HG02759 (cell line): ENCODE measurements around the gene FOXM1.
"Not testable (repeated sequence)": the region's sequence is repeated elsewhere in the genome, so short reads cannot be mapped to it uniquely, and the experiment has no call there.

Experiments
- ATAC-seq: cut with Tn5 transposase; IDR thresholded peaks from one replicate; pipeline ENCODE4 v1.9.1; 2021; ENCODE audit warnings: mild to moderate bottlenecking, moderate library complexity; ENCODE audit not compliant: unreplicated experiment

FOXM1 gene

DNA sequence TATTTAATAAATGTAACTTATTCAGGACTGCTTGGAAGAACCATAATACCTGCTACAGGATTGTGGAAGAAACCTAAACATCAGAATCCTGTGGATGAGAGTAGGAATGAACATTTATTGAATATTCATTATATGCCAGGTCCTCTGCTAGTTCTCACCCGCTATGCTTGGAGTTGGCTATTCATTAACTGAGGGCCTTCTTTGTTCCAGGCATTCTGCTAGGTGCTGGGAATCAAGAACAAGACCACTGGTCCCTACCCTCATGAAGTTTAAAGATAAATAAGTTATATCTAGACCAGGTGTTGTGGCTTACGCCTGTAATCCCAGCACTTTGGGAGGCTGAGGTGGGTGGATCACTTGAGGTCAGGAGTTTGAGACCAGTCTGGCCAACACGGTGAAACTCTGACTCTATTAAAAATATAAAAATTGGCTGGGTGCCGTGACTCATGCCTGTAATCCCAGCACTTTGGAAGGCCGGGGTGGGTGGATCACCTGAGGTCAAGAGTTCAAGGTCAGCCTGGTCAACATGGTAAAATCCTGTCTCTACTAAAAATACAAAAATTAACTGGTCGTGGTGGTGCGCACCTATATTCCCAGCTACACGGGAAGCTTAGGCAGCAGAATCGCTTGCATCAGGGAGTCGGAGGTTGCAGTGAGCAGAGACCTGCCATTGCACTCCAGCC lies 9.9 kb upstream of the FOXM1 start:
- no peak for ATAC-seq

DNA sequence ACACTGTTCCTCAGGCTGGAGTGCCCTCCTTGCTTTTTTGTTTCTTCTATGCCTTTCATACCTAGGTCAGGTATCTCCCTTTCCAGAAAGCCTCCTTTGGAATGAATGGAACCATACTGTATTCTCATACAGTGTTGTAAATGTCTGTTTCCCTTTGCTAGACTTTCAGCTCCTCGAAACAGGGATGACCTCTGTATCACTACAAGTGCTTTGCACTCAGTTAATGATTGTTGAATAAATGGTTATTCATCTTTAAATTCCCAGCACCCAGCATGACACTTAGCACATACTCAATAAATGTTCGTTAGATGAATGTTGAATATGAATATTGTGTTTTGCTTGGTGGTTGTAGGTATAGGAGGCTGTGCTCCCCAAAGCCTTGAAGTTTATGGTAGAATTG lies 7.8 kb upstream of the FOXM1 start:
- ATAC-seq, result no peak

DNA sequence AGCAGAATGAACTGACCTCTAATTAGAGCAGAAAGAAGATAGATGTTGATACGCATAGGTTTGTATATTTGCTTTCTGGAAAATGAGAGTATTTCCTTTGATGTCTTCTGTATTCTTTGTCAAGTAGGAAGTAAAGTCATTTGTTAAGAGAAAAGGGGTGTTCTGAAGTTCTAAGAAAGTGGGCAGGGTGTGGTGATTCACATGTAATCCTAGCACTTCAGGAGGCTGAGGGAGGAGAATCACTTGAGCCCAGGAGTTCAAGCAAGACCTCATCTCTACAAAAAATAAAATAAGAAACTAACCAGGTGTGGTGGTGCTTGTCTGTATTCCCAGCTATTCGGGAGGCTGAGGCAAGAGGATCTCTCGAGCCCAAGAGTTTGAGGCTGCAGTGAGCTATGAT lies 2.9 kb upstream of the FOXM1 start:
- no peak for ATAC-seq

DNA sequence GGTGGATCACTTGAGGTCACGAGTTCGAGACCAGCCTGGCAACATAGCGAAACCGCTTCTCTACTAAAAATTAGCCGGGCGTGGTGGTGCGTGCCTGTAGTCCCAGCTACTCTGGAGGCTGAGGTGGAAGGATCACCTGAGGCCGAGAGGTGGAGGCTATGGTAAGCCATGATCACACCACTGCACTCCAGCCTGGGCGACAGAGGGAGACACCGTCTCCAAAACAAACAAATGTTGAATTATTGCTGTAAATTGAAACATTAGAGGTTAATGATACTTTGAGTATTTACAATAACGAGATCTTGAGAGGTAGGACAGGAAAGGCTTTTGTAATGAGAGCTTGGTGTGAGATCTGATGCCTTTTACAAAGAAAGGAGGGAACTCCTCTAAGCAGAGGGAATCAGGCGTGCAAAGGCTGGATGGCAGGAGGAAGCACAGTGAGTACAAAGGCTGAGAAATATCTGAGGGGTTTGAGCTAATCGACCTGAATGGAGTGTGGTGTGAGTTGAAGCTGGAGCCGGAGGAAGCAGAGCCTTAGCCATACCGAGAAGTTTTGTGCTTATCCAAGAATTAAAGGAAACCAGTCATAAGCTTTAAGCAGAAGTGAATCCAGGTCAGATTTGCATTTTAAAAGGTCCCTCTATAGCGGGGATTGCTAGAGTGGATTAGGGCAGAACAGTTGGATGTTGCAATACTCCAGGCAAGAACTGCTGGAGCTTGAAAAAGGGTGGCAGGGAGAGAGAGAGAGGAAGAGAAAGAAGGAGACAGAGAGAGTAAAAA lies 1.2 kb upstream of the FOXM1 start:
- no peak for ATAC-seq

DNA sequence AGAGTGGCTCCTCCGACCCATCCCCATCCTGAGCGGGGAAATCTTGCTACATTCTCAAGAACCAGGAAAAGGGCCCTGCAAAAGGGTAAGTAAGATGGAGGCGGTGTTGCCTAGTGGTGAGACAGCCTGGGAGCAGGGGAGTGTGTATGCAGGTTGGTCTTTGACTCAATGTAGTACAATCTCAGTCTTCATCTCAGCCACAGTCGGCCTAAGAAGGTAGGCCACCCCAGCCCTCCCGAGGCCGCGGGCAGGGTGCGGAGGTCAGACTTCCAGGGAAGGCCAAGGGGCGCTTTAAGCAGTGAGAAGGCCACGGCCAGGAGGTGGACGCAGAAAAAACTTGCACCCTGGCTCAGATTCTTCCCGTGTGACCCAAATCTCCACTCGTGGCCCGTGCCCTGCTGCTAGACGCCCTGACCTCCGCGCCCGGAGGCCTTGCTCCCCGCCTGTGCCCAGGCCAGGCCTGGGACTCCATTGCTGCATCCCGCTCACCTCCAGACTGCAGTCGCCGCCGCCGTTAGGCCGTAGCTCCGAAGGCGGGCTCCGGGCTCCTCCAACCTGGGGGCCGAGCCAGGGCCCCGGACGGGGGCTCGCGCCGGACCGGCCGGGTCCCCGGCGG lies 435 bp downstream of the FOXM1 start:
- ATAC-seq, result peak; percentile 35

DNA sequence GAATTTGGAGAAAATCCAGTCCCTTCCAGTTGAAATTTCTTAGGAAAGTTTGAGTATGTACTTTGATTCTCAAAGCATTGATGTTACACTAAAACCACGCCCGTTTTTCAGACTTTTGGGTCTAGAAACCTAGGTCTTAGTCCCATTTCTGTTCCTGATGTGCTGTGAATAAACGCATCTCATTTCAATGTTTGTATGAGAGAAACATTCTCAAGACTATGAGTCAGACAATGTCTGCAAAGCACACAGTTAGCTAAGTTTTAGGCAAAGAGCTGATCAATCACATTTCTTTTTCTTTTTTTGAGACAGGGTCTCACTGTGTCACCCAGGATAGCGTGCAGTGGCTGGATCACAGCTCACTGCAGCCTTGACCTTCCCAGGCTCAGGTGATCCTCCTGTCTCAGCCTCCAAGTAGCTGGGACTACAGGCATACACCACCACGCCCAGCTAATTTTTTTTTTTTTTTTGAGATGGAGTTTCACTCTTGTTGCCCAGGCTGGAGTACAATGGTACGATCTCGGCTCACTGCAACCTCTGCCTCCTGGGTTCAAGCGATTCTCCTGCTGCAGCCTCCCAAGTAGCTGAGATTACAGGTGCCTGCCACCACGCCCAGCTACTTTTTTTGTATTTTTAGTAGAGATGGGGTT lies 7.9 kb downstream of the FOXM1 start:
- ATAC-seq, result not testable (repeated sequence)

DNA sequence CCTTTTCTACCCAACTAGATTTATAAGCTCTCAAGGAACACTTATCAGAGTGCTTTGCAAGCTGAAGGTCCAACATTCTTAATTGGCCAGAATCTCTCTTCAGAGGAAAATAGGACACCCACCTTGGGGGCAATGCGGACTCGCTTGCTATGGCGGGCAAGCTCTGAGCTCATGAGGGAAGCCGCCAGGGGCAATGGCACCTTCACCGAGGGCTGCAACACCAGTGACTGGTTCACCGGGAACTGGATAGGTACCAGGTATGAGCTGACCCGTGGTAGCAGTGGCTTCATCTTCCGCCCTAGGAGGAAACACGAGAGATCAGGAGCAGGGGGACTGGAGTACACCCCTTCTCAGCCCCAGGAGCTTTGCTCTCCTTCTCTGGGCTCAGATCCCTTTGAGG lies 12.8 kb downstream of the FOXM1 start:
- ATAC-seq, result no peak

DNA sequence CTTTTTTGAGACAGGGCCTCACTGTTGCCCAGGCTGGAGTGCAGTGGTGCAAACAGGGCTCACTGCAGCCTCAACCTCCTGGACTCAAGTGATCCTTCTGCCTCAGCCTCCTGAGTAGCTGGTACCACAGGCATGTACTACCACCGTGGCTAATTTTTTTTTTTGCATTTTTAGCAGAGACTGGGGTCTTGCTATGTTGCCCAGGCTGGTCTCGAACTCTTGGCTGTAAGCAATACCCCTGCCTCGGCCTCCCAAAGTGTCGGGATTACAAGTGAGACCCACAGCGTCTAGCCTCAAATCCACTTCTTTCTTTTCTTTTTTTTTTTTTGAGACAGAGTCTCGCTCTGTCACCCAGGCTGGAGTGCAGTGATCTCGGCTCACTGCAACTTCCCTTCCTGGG lies 13.6 kb downstream of the FOXM1 start:
- not testable (repeated sequence) for ATAC-seq

DNA sequence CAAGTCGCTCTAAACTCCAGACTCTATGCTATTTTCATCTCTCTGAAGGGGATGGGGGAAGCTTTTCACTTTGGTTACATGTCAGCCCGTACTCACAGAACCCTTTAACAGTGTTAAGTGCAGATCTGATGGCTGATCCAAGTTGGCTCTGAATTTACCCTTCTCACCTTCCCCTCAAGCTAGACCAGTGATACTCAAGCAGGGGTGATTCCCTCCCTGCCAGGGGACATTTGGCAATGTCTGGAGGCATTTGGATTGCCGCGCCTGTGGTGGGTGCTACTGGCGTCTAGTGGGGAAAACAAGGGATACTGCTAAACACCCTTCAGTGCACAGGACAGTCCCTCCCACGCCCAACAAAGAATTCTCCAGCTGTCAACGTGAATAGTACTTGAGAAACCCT lies 14.1 kb downstream of the FOXM1 start:
- no peak for ATAC-seq

DNA sequence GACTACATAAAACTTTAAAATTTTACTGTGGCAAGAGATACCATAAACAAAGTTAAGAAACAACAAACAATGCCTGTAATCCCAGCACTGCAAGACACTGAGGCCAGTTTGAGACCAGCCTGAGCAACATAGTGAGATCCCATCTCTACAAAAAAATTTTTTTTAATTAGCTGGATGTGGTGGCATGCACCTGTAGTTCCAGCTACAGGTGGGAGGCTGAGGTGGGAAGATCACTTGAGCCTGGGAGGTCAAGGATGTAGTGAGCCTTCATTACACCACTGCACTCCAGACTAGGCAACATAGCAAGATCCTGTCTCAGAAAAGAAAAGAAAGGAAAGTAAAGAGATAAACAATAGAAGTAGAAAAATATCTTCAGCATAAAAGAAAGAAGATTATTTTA lies 16.8 kb downstream of the FOXM1 start:
- ATAC-seq, result no peak

DNA sequence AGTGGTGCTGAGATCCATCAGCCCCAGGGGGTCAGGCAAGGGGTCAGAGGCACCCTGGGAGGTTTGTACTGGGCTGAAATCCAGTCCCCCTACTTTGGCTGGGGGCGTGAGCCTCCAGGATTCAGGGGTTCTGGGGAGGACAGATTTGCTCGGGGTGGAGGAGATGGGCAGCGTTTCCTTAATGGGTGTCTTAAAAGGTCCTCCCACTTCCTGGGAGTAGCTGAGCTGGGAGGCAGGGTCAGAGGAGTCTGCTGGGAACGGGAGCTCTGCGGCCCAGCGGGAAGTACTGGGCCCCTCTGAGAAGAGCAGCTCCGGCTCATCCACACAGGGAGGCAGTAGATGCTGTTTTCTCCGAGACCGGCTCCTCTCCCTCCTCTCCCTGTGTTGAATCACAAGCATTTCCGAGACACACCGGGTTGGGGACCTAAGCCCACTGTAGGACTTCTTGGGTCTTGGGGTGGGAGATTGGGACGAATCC lies 18.0 kb downstream of the FOXM1 start:
- no peak for ATAC-seq

DNA sequence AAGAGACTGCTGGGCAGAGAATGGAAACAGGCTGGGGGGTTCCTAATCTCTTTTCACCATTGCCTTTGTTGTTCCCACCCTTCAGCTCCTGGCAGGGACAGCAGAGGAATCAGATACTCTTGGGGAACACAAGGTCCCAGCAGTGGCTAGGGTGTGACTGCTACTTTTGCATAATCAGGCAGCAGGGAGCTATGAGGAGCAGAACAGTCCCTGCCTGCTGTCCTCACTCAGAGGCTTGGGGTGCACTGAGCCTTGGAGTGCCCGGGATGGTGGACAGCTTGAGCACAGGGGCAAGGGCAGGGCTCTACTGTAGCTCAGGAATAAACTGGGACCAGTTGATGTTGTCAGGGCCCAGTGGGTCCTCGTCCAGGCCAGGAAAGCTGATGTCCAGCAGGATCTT lies 18.6 kb downstream of the FOXM1 start:
- ATAC-seq, result no peak

DNA sequence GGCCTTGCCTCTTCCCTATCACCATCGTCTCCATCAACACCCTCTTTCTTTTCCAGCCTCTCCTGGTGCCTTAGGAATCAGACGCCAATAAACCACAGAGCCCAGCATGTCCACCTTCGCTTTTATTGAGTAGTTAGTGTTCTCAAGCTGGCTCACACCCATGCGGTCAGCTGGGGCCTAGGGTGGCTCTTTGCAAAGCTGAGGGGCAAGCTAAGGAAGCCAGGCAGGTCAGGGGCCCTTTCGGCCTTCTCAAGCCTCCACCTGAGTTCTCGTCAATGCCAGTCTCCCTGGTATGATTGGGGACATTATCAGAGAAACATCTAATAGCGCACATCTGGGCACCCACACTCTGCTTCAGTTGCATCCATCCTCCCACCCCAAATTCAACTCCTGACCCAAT lies 19.4 kb downstream of the FOXM1 start:
- no peak for ATAC-seq

DNA sequence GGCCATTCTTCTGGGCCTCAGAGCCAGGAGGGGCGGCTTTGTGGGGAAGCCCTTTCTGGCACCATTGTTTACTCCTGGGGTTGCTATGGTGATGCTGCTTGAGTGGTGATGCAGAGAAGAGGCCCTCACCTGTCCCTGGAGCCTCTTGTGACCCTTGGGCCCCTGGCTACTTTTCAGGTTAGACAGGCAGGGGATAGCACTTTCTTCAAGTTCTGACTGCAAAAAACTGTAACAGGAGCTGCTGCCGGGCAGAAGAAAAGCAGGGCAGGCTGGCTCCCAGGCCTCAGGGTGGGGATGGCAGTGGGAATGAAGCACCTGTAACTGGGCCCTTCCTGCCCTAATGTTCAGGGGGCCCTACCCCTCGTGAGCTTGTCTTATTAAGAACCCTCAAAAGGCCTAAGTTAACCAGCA lies 19.9 kb downstream of the FOXM1 start, which contains the start of gene TEX52:
Gene TEX52, minus strand, starts transcription at position 19 of the 411 bp plus-strand sequence. Its CDS starts 13 bp downstream, at position 6.
- no peak for ATAC-seq

DNA sequence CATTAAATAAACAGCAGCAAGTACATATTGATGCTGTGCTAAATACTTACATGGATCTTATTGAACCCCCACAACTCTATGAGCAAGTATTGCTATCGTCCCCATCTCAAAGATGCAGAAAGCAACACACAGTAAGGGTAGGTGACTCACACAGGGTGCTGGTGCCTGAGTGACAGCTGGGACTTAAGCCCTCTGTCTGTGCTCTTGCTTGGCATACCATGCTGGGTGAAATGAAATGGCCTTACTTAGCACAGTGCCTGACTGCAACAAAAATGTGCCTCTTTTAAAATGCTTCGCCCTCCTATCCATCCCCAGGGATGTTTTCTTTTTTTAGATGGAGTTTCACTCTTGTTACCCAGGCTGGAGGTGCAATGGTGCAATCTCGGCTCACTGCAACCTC lies 20.9 kb downstream of the FOXM1 start:
- ATAC-seq, result no peak

DNA sequence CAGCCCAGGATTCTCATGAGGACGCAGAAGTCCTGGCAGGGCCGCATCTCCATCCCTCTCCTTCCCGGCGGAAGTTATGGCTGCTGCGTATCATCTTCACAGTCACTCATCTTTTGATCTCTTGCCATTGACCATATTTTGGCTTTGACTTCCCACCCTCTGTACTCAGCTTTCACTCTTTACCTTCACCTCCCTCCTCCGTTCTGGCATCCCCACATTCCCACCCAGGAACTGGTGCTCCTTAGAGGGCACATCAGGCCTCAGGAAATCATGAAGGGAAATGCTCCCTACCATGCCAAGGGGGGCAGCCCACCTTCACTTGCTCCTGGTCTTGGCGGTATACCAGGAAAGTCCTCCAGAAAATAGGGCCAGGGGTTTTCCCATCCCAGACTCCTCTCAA lies 21.4 kb downstream of the FOXM1 start:
- ATAC-seq, result no peak

DNA sequence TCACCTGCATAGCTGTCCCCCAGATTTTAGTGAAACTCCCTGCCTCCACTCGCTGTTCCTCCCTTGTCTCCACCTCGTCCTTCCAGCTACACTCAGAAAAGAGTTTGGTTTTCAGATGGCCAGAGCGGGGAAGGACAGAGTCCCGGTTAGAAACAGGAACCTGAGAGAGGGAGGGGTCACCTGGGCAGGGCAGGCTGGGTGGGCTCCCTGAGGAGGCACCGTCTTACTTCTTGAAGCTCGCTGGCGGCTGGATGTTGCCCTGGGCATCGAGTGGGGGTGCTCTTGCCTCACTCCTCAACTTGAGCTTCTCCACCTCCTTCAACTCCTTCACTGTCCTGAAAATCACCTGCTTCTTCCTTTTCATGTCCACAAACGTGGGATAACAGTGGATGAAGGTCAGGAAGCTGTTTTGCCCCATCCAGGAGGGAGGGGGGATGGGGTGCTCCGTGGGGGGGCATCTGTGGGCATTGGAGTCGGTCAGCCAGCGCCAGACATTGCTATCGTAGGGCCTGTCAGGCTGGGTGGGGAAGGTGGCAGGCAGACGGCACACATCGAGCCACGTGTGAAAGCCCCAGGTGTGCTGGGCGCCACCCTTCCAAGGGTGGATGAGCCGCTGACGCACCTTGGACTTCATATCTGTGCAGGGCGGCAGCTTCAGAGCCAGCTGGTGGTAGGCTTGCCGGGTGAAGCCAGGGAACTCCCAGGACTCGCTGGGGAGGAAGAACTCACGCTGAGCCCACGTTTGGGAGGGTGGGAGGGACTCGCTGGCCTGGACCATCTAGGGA lies 22.1 kb downstream of the FOXM1 start:
- ATAC-seq, result no peak

DNA sequence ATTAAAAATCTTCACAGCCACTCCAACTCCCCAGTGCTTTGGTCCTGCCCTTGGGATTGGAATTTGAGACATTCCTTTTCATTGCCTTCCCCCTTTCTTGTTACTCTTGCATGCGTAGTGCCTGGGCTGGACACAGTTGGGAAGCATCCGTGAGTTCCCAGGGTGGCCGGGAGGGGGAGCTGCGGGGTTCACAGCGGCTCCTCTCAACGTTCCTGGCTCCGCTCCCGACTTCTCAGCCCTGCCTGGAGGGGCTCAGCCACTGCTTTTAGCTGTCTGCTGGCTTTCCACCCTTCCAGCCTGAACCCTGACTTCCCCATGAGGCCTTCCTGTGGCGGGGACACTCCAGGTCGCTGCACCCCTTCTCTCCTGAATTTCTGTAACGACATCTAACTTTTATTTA lies 23.3 kb downstream of the FOXM1 start:
- no peak for ATAC-seq

DNA sequence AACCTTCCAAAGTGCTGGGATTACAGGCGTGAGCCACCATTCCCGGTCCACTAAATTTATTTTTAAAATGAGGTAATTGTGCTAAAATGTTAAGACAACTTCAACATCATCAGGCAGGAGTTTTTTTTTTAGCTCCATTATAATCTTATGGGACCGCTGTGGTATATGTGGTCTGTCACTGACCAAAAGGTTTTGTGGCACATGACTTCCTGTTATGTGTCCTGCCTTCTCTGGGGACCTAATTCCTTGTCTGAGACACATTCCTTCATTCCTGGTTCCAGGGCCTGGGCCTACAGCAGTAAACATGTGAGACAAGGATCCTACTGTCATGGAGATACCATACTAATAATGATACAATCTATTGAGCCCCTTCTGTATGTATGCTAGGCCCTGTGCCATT lies 25.0 kb downstream of the FOXM1 start:
- ATAC-seq, result no peak

DNA sequence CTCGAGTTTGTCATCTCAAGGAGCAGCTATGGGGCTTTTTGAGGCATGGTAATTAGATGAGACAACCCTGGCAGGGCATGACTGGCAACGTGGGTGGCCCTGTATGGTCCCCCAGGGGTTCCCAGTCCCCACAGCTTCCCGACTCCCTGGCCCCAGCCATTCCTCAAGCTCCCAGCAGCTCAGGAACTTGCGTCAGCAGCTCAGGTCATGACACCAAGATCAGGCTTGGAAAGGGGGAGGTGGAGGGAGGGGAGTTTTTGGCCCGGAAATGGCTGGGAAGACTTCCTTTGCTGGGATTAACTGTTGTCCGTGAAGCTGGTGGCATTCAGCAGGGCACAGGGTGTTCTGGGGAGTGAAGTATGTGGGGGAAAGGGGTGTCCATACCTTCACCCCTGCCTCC lies 31.7 kb downstream of the FOXM1 start:
- no peak for ATAC-seq

DNA sequence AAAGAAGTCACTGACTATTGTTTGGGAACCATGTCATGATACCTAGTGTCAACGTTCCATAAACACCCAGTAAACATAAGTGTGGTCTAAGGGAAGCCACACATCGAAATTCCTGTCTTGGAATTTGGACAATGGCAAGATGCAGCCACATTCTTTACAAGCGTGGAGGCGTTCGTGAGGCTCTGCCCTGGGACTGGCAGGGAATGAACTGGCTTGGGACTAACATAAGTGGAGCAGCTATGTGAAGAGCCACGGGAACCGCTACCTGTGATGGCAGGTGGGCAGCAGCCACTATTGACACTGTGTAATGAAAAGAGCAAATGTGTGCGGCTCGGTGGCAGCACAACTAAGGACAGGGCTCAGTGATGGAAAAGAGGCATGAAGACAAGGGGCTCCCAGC lies 32.2 kb downstream of the FOXM1 start:
- no peak for ATAC-seq
